GM18526 (cell line): ENCODE data around the gene BCAS1.

Source experiments
- POLR2A ChIP-seq: IDR thresholded peaks from 3 replicates; pipeline ENCODE4 v1.6.1; 2011; ENCODE audit not compliant: insufficient read length; ENCODE audit errors: extremely low read depth

The BCAS1 gene

GRCh38 chr20:54107181-54107580 is 36.8 kb upstream of the BCAS1 start:
- no peak for TF ChIP-seq POLR2A

DNA sequence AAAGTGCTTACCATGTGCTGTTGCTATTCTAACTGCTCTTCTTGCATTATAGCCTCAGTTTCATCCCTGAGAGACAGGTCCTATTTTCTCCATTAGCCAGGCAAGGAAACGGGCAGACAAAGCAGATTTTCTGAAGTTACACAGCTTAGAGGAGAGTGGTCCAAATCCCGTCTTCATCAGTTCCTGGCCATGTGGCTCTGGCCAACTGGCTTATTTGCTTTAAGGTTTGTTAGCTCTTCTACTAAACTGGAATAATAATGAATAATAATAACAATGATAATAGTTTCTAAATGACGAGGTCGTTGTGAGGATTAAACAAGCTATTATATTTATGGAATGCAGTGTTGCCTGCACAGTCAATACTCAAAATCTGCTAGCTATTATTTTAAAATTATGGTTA is 35.8 kb upstream of the BCAS1 start:
- TF ChIP-seq POLR2A, result no peak

GRCh38 chr20:54105653-54106052 is 35.3 kb upstream of the BCAS1 start:
- no peak for TF ChIP-seq POLR2A

- TF ChIP-seq POLR2A, result no peak
Observed at GRCh38 chr20:54104781-54105180, 34.4 kb upstream of the BCAS1 start.

DNA sequence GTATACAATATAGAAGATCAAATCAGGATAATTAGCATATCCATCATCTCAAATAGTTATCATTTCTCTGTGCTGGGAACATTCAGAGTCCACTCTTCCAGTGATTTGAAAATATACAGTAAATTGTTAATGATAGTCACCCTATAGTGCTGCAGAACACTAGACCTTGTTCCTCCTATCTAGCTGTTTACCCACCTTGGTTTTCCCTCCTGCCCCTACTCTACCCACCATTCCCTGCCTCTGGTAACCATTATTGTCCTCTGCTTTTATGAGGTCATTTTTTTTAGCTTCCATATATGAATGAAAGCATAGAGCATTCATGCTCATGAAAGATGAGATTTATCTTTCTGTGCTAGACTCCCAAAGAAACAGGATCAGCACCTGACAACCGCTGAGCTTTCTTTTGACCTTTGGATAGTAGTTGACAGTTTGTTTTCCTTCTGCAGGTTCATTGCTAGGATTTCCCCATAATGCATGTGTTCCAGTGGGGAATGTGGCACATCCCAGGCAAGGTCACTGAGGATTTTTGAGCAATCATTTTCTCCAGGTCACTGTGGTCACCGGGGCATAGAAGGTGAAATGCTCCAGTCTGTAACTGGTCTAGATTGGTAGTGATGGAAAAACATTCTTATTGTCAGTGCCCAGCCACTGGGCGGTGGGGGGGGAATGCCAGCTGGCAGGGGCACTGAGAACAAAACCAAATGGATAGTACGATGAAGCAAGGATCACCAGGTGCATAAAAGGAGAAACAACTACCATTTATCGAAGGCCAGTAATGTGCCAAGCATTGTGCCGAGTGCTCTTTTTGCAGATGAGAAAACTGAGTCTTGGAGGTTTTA is 33.6 kb upstream of the BCAS1 start:
- no peak for TF ChIP-seq POLR2A

DNA sequence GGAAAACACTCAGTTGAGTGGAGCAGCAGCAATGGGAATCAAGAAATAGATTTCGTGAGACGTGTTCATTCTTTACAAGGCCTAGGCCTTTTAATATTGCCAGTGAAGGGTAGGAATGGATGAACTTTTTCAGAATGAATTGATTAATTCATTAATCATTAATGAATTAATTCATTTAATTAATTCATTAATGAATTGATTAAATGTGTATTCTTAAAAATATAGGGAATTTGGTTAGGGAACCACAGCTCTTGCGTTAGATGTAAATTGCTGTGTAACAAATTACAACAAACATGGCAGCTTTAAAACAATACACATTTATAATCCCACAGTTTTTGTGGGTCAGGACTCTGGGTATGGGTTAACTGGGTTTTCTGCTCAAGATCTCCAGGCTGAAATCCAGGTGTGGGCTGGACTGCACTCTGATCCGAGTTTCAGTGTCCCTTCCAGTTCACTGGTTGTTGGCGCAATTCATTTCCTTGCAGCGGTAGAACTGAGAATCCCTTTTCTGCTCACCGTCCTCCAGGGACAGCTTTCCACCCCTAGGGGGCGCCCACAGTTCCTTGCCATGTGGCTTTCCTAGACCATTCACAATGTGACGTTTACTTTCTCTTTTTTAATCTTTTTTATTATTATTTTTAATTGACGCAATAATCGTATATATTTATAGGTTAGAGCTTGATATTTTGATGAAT is 32.8 kb upstream of the BCAS1 start:
- TF ChIP-seq POLR2A, result no peak

- no peak for TF ChIP-seq POLR2A
Observed at GRCh38 chr20:54102543-54102942, 32.1 kb upstream of the BCAS1 start.

DNA sequence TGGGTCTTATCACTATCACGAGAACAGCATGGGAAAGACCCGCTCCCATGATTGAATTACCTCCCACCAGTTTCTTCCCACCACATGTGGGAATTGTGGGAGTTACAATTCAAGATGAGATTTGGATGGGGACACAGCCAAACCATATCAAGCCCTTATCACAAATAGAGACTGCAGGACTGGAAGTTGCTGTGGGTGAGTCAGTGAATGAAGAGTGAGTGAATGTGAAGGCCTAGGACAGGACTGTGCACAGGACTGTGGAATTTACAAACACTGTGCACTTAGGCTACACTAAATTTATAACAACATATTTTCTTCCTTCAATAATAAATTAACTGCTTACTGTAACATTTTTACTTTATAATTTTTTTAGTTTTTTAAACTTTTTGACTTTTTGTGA is 30.2 kb upstream of the BCAS1 start:
- no peak for TF ChIP-seq POLR2A

GRCh38 chr20:54099894-54100293 is 29.5 kb upstream of the BCAS1 start:
- TF ChIP-seq POLR2A, result no peak

DNA sequence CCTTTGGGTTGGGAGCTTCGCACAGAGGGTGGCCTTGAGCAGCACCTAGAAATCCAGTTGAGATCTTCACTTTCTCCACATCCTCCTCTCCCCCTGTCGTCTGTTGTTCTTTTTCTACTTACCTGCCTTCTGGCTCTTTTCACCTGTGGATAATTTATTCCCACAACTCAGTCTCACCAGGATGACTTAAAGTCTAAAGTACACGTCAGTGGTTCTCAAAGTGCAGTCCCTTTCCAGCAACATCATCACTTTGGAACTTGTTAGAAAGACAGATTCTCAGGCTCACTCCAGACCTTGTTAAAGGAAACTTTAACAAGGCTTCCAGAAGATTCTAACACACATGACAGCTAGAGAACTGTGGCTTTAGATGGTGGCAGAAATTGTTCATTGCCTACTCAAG is 27.7 kb upstream of the BCAS1 start:
- TF ChIP-seq POLR2A, result no peak

DNA sequence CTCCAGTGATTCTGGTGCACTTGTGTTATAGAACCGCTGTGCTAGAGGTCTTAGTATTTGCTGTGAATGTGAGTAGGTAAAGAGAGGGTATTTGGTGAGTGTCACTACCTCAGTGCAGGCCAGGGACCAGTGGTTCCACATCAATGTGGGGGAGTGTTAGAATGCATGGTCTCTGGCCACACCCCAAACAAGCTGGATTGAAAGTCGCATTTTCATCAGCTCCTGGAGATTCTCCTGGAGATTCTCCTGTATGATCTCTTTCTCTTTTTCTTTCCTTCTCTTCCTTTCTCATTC is 26.8 kb upstream of the BCAS1 start:
- no peak for TF ChIP-seq POLR2A

GRCh38 chr20:54095824-54096223 is 25.4 kb upstream of the BCAS1 start:
- no peak for TF ChIP-seq POLR2A

GRCh38 chr20:54094268-54094580 is 23.8 kb upstream of the BCAS1 start:
- TF ChIP-seq POLR2A, result no peak

DNA sequence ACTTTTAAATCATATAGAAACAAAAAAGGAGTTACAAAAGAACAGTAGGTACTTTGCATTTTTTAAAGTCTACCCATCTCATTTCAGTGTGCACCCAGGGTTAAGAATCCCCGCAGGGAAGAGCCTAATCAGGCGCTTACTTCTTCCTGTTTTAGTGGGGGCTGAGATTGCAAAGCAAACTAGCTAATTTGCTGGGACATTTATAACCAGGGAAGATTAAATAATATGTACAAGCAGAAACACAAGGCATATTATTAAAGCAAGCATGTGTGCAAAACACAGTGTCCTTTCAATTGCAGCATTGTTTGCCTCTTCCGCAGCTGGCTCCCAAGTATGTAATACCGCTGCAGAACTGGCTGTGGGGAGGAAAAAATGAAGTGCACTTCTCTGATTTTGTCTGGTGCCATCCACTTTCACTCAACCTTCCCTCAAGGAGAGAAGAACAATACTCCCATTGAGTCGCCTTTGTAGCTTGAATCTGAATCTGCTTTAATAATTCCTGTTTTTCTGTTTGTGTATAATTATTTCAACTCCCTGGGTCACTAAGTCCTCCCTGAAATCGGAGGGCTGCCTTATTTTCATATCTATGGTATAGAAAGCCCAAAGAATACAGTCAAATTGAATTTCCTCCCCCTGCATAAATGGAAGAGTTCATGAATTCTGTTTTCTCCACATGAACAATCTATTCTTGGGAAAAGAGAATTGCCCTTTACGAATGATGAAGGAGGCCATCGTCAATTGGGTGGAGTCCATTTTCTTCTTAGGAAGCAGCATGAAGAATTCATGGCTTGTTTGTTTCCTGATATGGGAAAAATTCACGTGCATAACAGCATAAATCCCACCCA is 23.3 kb upstream of the BCAS1 start:
- TF ChIP-seq POLR2A, result no peak

- TF ChIP-seq POLR2A, result no peak
Observed at GRCh38 chr20:54092021-54092420, 21.6 kb upstream of the BCAS1 start.

DNA sequence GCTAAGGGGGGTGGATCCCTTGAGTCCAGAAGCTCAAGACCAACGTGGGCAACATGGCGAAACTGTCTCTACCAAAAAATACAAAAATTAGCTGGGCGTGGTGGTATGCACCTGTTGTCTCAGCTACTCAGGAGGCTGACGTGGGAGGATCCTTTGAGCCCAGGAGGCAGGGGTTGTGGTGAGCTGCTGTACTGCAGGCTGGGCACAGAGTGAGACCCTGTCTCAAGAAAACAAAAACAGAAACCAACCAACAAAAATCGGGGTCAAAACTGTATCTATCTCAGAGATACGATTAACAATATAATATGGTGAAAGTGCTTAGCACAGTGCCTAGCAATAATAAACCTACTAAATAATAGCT is 20.7 kb upstream of the BCAS1 start:
- no peak for TF ChIP-seq POLR2A
